HepG2 (cell line): ENCODE measurements around the gene FARSB. TPM values are rescaled to one million over a fixed set of nuclear protein-coding genes. Genes with fewer than 3 reads are reported as not detected.
A peak's percentile ranks its signal among the peaks of the same experiment; 100 is the strongest.

Experiments used
- ARID5B ChIP-seq: IDR thresholded peaks from 2 replicates; pipeline ENCODE4 v1.4.0; 2020; ENCODE audit warnings: mild to moderate bottlenecking, missing genetic modification reagents
- BORCS8-MEF2B ChIP-seq: sonication (generic); formaldehyde crosslinking; IDR thresholded peaks from 2 replicates; pipeline ENCODE4 v1.8.0; 2022; ENCODE audit warnings: mild to moderate bottlenecking, missing genetic modification reagents
- HNF1A ChIP-seq, 2 experiments: sonication (generic) in 1 of 2; formaldehyde crosslinking in 1 of 2; IDR thresholded peaks; 2 replicates each; pipeline versions ENCODE4 v1.4.0 to v1.6.1; 2016 to 2020; ENCODE audit warnings: borderline replicate concordance in 1 of 2, low read depth in 1 of 2, mild to moderate bottlenecking in 1 of 2, missing genetic modification reagents in 1 of 2
- HOXA5 ChIP-seq: sonication (generic); formaldehyde crosslinking; IDR thresholded peaks from 2 replicates; pipeline ENCODE4 v1.4.0; 2020; ENCODE audit warnings: missing genetic modification reagents
- NFATC3 ChIP-seq: sonication (generic); formaldehyde crosslinking; IDR thresholded peaks from 2 replicates; pipeline ENCODE4 v1.5.1; 2020; ENCODE audit warnings: mild to moderate bottlenecking, missing genetic modification reagents
- NFE2L1 ChIP-seq: sonication (generic); formaldehyde crosslinking; IDR thresholded peaks from 2 replicates; pipeline ENCODE4 v1.4.0; 2020; ENCODE audit warnings: missing genetic modification reagents, mild to moderate bottlenecking, borderline replicate concordance
- ONECUT2 ChIP-seq: sonication (generic); formaldehyde crosslinking; IDR thresholded peaks from 2 replicates; pipeline ENCODE4 v1.4.0; 2020; ENCODE audit warnings: missing genetic modification reagents
- PHF8 ChIP-seq: sonication (generic); formaldehyde crosslinking; IDR thresholded peaks from 2 replicates; pipeline ENCODE4 v1.5.0; 2020; ENCODE audit warnings: missing genetic modification reagents
- PTBP1 ChIP-seq: fragments of 200-400 bp; formaldehyde crosslinking; IDR thresholded peaks from 2 replicates; pipeline ENCODE4 v1.6.1; 2018; ENCODE audit warnings: low read length, low read depth; ENCODE audit not compliant: poor library complexity, severe bottlenecking
- RELA ChIP-seq: sonication (generic); formaldehyde crosslinking; IDR thresholded peaks from 2 replicates; pipeline ENCODE4 v1.4.0; 2020; ENCODE audit warnings: missing genetic modification reagents
- SETDB1 ChIP-seq: sonication (generic); formaldehyde crosslinking; IDR thresholded peaks from 2 replicates; pipeline ENCODE4 v1.5.1; 2020; ENCODE audit warnings: missing genetic modification reagents, mild to moderate bottlenecking, borderline replicate concordance
- SMARCE1 ChIP-seq: fragments of 450-650 bp; IDR thresholded peaks from 2 replicates; pipeline ENCODE4 v1.6.1; 2017; ENCODE audit warnings: borderline replicate concordance
- TCF7L2 ChIP-seq: IDR thresholded peaks from 2 replicates; pipeline ENCODE4 v1.6.1; 2011; ENCODE audit warnings: mild to moderate bottlenecking, low read depth, low read length, moderate library complexity
- ZFP90 ChIP-seq: sonication (generic); formaldehyde crosslinking; IDR thresholded peaks from 2 replicates; pipeline ENCODE4 v1.8.0; 2022; ENCODE audit warnings: missing genetic modification reagents, mild to moderate bottlenecking, inconsistent platforms, borderline replicate concordance
- ZNF569 ChIP-seq: sonication (generic); formaldehyde crosslinking; IDR thresholded peaks from 2 replicates; pipeline ENCODE4 v1.5.0; 2020; ENCODE audit warnings: mild to moderate bottlenecking, missing genetic modification reagents, moderate library complexity, borderline replicate concordance
- ZNF704 ChIP-seq: sonication (generic); formaldehyde crosslinking; IDR thresholded peaks from 2 replicates; pipeline ENCODE4 v1.8.1; 2023; ENCODE audit warnings: mild to moderate bottlenecking, inconsistent platforms, moderate library complexity, missing genetic modification reagents, borderline replicate concordance
- ZNF777 ChIP-seq: sonication (generic); formaldehyde crosslinking; IDR thresholded peaks from 2 replicates; pipeline ENCODE4 v1.4.0; 2020; ENCODE audit warnings: missing genetic modification reagents
- ZNF816 ChIP-seq: sonication (generic); formaldehyde crosslinking; IDR thresholded peaks from 2 replicates; pipeline ENCODE4 v1.8.0; 2022; ENCODE audit warnings: missing genetic modification reagents, mild to moderate bottlenecking, borderline replicate concordance
- ZNF878 ChIP-seq: sonication (generic); formaldehyde crosslinking; IDR thresholded peaks from 2 replicates; pipeline ENCODE4 v1.8.1; 2023; ENCODE audit warnings: mild to moderate bottlenecking, missing genetic modification reagents, moderate library complexity
- ZNF883 ChIP-seq: sonication (generic); formaldehyde crosslinking; IDR thresholded peaks from 2 replicates; pipeline ENCODE4 v1.5.1; 2020; ENCODE audit warnings: mild to moderate bottlenecking, missing genetic modification reagents; ENCODE audit errors: not compliant biosample characterization
- polyA plus RNA-seq, 8 experiments: library from polyadenylated mRNA; depleted of rRNA in 3 of 8; stranded (reverse) in 7 of 8; unstranded in 1 of 8; fragments of >200 nt; fragmentation: Illumina TruSeq in 4 of 8; extraction: Trizol in 4 of 8; gene quantifications; 2 replicates each; pipeline versions ENCODE4 v1.2.1 to v1.2.3, GENCODE V29; 2011 to 2016; ENCODE audit warnings: low read depth in 4 of 8, missing spikeins in 1 of 8, mixed read lengths in 1 of 8; ENCODE audit not compliant: insufficient read depth in 1 of 8
- total RNA-seq, 5 experiments: library from RNA; depleted of rRNA; stranded (reverse); fragments of >200 nt; fragmentation: Illumina TruSeq; extraction: Trizol; gene quantifications; 2 replicates each; pipeline ENCODE4 v1.2.3, GENCODE V29; 2016; ENCODE audit warnings: low read depth in 1 of 5

The FARSB gene
- total and polyA plus RNA-seq, 2 of the 13 experiments (the other 11 are each of a cell fraction or from before 2014, with no cell fraction given): 23.3 to 45.9 TPM

- TF ChIP-seq HNF1A (IDR thresholded peaks at IDR 0.05; ENCODE audit: low read depth): no peak
- peak; percentile 59; the same call in 1 of the 2 replicates for TF ChIP-seq HNF1A (CRISPR knock-in tag; IDR thresholded peaks at IDR 0.05; ENCODE audit: borderline replicate concordance)
- no peak for TF ChIP-seq ZNF878 (CRISPR knock-in tag)
- peak; percentile 93 for TF ChIP-seq BORCS8-MEF2B (CRISPR knock-in tag)
- TF ChIP-seq ARID5B (CRISPR knock-in tag): 0 out of 2 replicates have a peak, but pooled peaks have one; percentile 25
- no peak for TF ChIP-seq RELA (CRISPR knock-in tag)
- peak; percentile 98 for TF ChIP-seq ZNF704 (CRISPR knock-in tag)
- TF ChIP-seq ZFP90 (CRISPR knock-in tag): no peak; the same call in 1 of the 2 replicates
- TF ChIP-seq PHF8 (CRISPR knock-in tag): peak; percentile 99
- TF ChIP-seq ONECUT2 (CRISPR knock-in tag): no peak
- no peak for TF ChIP-seq ZNF816 (CRISPR knock-in tag)
- TF ChIP-seq ZNF569 (CRISPR knock-in tag): 0 out of 2 replicates have a peak, but pooled peaks have one; percentile 19
- no peak; the same call in 1 of the 2 replicates for TF ChIP-seq NFATC3 (CRISPR knock-in tag)
- no peak for TF ChIP-seq TCF7L2
- peak; percentile 88; the same call in 1 of the 2 replicates for TF ChIP-seq NFE2L1 (CRISPR knock-in tag)
- no peak for TF ChIP-seq SMARCE1
- no peak for TF ChIP-seq HOXA5
- peak; percentile 64 for TF ChIP-seq ZNF777
- TF ChIP-seq SETDB1: no peak
- TF ChIP-seq PTBP1: no peak
- TF ChIP-seq ZNF883 (CRISPR knock-in tag): peak; percentile 98
These were observed at the start of gene FARSB (continued) for GRCh38 chr2:222655787-222656525.
